GM19452 (cell line): Measurements from ENCODE around the gene NSFL1C.

Source experiments
- ATAC-seq: cut with Tn5 transposase; IDR thresholded peaks from one replicate; pipeline ENCODE4 v1.9.1; 2021; ENCODE audit not compliant: unreplicated experiment

Gene NSFL1C

DNA sequence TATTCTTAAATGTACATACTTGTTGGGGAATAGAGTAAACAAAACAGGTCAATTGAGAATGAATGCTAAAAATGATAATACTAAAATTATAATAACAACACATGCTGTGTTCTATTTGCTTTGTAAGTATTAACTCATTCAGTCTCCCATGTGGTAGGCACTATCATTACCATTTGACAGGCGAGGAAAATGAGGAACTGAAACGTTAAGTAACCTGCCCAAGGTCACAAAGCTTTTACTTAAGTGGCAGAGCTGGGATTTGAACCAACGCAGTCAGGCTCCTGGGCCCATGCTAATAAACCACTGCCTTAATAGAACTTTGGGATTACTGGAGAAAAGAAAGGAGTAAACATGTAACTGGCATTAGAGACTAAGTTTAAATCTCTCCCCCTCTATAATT is 3.8 kb downstream of the NSFL1C start:
- no peak for ATAC-seq

DNA sequence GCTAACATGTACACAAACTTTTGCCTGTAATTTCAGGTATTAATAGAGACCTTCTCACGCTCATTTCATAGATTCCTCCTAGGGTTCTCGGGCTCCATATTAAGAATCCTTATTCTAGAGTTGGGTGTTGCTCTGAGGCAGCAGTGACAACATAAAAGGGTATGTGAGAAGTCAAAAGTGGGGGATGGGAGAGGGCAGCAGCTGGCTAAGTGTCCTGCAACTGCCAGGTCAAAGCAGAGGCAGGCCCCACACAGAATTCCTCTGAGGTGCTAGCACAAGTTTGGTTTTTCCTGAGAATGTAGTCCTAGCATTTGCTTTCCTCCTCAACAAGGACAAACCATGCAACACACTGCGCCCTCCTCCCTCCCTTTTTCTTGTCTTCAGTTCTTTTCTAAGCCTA is 4.6 kb downstream of the NSFL1C start:
- ATAC-seq = no peak

DNA sequence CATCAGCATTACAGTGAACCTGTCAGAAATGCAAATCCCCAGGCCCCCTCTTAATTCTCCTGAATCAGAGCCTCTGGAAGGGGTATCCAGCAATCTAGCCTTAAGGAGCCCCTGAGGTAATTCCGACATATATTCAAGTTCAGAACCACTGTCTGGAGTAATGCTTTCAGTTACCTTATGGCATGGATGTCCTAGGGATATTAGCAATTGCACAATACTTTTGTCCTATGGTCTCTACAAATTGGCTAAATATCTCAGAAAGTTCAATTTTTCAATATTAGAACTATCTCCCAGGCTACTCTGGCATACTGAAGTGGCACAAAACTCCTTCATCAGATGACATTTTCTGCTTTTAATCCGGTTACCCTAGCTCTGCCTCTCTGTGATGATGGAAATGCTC is 6.4 kb downstream of the NSFL1C start:
- ATAC-seq = no peak

DNA sequence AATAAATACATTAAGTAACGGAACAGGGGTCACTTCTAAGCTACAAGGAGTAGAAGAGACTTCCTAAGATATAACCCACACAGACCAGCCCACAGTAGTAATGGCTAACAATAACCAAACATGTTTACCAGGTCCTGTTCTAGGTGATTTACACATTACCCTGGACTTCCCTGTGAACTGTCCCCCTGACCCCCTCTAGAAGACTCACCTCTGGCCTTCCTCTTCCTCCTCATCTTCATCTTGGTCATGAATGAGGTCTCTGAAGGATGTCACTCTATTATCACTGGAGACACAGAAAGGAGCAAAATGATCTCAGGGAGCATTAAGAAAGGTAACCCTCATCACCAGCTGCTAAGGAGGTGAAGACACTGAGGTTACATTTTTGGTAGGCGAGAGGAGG is 8.7 kb downstream of the NSFL1C start:
- no peak for ATAC-seq

DNA sequence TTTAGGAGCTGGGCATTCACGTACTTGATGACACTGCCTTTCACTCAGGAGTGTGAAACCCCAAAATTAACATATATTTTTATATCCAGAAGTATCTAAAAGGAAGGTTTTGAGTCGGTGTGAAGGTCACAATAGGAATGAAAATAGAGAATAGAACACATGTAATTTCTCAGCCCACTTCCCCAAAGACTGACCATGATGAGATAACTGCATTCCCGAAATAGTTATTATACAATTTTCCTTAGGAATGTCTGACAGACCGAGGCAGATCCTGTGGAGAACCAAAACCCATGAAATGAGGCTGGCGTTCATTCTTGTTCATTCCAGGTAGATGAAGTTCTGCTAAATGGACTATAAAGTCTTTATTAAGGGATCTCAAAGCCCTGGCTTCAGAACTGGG is 10.3 kb downstream of the NSFL1C start:
- ATAC-seq = no peak

DNA sequence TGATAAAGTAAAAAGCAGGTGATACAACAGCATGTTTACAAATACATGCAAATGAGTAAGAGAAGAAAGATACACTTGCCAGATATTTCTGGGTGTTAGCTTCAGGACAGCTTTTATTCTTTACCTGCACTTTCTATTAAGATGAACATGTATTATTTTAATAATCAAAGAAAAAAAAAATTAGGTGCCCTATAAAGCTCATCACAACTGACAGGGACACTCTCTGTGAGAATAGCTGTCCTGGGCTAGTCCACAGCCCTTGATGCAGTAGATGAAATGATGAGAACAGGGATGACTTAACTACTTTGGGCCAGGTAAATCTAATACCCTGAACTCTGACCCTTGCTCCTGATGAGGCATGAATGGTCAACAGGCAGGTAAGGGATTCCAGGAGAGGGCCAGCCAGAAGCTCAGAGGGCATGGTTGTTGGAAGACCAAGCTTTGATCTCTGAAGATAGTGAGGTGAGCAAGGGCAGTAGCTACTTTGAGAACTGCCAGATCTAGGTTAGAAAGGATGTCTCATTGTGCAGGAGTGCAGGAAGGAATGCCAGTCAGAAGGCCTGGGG is 15.6 kb downstream of the NSFL1C start:
- no peak for ATAC-seq

DNA sequence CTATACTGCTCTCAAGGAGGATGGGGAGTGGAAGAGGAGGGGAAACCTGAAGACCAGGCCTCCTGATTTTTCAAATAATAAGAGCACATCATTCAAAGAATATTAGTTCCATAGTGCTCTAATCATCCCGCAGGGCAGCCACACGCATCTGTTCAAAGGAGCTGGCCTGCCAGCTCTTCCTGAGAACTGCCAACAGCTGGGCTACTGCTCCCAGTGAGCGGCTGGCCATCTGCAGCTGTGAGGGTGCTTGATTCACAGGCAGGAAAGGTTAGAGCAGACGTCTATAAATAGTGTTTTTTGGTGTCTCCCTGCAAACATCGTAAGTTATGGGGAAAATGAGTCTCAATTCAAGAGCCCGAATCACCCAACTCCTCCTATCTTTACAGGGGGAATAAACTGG is 17.3 kb downstream of the NSFL1C start:
- ATAC-seq = no peak

DNA sequence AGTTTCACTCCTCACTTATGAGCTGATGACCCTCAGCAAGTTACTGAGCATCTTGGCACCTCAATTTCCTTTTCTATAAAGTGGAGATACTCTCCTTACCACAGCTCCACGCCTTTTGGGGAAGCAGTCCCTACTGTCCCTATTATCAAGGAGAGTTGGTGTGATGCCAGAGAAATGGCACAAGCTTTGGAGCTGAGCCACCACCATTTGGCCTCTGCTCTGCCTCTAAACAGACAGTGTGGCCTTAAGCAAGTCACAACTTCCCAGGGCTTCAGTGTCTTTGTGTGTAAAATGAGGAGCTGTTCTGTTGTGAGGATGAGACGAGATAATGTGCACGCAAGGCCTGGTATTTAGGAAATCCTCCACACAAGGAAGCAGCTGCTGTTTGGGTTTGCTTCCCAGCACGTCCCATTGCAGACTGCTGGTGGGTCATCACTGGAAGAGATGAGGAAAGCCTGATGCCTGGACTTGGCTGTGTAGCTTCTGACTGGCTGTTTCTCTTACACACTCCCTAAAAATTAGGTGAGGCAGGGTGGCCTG is 18.5 kb downstream of the NSFL1C start:
- ATAC-seq = no peak

DNA sequence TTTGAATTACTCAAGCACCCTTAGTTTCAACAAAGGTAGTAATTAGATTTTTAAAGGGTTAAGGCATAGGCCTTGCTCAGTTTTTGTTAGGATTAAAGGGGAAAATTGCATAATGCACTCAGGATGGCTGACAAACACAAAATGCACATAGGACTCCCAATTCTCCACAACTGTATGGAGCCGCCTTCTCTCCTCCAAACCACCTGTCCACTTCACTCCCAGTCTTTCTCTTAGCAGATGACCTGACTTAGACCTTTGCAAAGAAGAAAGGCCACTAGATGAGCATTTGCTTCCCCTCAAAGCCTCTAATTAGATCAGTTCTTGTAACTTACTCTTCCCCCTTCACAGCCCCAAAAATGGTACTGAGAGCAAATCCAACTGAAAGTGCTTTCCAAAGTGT is 20.1 kb downstream of the NSFL1C start:
- no peak for ATAC-seq

DNA sequence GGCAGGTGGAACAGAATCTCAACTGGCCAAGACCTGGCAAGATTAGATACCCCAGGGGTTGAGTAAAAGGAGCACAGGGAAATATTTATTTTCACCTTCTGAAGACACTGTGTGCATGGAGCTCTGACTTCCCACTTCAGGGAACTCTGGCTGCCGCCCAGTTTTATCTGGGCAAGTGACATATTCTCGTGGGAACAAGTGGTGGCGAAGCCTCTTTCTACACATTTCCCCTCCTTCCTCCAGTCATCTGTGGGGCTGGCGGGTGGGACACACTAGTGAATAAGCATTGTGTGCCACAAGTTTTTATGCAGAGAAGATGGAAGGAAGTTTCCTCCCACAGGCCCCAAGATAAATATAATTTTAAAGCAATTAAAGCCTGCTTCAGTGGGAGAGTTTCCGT is 23.6 kb downstream of the NSFL1C start:
- no peak for ATAC-seq

DNA sequence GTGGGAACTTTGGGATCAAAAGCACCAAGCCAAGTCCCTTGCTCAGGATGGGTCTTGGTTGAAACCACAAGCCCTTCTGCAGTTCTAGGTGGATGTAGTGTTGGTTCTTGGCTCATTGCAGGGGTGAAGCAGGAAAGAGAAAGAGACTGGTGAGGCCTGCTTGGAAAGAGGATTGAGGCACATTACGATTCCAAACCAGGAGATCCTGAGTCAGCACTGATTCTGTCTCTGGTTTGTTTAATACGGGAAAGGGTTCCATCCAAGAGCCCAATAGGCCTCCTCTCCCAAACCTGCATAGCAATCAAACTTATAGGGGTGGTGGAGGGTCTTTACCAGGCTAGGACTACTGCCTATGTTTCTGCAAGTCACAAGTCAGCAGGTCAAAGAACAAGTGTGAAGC is 24.3 kb downstream of the NSFL1C start:
- ATAC-seq = no peak

DNA sequence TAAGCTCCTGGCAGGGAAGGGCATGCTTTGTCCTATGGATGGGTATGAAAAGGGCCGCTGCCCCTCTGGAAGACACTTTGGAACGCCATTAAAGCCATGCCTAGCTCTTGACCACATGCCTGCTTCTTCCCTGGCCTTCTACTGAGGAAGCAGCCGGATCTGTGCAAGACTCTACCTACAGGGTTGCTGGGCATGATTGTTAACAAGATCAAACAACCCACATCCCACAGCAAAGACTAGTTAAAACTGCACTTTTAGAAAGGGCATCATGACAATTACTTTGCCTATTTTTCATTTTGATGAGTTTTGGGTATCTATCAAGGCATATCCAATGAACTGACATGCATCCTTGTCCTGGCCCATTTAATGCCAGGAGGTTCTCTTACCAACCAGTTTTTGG is 25.5 kb downstream of the NSFL1C start:
- no peak for ATAC-seq

DNA sequence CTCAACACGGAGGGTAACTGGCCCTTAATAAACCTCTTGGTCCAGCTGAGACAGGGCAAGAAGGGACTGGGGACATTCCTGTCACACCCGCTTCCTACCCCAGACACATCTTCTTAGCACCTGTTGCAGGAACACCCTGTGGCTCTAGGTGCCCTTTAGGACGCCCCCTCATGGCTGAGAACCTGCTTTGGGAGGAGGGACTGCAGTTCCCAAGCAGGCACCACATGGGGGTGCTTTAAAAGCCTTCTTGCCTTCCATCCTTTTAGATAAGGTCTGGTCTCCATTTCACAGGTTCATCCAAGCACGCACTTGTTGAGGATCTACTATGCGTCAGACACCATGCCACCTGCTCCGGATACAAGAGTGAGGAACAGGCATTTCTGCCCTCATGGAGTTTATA is 26.6 kb downstream of the NSFL1C start:
- ATAC-seq = no peak

DNA sequence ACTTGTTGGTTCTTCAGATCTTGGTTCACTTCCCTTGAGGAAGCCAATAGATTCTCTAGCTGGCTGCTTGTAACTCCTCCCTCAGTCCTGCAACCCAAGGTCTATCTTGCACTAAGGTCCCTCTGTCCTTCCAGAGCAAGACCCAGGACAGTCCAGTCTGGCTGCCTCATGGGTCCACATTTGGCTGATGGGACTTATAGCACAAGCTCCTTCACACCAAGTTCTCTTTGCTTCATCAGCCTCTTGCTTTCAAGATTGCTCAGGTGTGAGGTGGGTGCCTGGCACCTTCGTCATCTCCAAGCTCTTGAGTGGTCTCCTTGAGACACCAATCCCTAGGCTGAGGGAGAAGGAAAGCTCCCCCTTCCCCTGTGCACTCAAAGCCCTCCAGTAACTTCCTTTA is 28.3 kb downstream of the NSFL1C start:
- no peak for ATAC-seq

DNA sequence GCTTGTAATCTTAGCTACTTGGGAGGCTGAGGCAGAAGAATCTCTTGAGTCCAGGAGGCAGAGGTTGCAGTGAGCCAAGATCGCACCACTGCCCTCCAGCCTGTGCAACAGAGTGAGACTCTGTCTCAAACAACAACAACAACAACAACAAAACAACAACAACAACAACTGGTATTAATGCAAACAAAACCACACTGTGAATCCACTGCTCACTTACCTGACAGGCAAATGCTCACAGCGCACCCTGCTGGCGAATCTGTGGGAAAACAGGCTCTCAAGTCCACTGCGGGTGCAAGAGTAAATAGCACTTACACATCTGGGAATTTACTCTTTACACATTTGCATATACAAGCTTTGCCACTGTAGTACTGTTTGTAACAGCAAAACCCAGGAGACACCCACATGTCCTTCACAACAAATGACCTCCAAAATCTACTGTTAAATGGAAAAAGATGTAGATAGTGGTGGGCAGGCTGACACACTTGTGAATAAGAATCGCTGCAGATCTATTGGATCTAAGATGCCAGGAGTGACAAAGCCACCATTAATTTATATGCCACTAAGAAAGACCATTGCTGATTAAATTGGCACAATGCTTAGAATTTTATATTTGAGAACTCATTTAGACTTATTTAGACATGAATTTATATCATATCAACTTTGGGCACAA is 29.3 kb downstream of the NSFL1C start:
- ATAC-seq = no peak

DNA sequence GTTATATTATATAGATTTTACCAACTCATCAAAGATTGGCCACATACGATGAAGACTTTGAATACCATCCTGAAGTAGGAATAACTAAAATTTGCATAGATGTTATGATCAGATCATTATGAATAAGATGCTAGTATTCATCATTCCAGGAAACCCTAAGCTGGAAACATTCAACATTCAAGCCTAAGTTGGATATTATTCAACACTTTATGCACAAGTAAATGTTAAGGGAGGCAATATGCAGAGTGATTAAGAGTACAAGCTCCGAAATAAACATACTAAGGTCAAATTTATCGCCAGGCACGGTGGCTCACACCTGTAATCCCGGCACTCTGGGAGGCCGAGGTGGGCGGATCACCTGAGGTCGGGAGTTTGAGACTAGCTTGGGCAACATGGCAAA is 30.4 kb downstream of the NSFL1C start:
- no peak for ATAC-seq

DNA sequence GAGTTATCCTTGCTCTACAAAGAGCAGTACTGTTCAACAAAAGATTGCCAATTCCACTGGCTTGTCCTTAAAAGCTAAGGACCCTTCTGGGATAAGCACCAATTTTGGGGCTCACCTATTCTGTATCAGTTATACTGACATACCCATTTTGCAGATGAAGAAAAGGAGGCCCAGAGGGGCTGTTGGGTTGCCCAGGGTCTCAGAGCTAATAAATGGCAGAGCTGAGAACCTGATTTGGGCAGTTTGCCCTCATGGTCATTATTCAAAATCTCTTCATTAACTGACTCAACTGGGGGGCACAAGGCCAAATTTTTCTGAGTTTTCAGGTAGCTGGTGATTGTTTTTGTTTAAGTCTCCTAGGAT is 31.3 kb downstream of the NSFL1C start:
- ATAC-seq = no peak

DNA sequence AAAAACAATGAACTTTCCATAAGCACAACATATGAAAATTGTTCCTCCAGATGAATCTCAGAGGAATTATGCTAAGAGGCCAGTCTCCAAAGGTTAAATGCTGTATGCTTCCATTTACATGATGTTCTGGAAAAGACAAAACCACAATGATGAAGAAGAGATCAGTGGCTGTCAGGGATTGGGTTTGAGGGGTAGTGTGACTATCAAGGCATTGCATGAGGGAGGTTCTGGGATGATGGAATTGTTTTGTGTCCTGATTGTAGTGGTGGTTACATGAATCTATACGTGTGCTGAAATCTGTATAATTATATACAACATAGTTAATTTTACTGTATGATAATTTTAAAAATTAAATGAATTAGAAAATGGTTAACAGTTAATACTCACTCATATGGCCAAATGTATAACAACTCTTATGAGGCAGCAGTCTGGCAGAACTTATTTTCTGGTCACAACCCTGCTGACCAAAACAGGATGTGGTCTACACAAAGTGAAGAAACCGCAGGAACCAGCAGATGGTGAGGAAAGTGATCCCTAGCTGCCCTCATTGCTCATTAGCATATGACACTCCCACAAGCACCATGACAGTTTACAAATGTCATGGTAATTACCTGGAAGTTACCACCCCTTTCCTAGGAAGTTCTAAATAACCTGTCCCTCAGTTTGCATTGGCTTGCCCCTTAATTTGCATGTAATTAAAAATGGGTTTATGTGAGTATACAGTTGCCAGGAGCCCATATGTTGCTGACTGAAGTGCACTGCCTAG is 31.9 kb downstream of the NSFL1C start:
- ATAC-seq = peak; percentile 87

DNA sequence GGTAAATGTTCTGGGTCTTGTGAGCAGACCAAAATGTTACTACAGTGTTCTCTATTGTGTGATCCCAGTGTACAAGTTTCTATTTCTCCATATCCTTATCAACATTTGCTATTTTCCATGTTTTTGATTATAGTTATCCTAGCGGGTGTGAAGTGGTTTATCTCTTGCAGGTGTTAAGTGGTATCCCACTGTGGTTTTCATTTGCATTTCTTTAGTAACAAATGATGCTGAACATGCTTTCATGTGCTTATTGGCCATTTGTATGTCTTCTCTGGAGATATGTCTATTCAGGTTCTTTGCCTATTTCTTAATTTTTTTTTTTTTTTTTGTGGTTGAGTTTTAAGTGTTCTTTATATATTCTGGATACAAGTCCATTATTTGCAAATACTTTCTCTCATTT is 35.5 kb downstream of the NSFL1C start:
- ATAC-seq = no peak

DNA sequence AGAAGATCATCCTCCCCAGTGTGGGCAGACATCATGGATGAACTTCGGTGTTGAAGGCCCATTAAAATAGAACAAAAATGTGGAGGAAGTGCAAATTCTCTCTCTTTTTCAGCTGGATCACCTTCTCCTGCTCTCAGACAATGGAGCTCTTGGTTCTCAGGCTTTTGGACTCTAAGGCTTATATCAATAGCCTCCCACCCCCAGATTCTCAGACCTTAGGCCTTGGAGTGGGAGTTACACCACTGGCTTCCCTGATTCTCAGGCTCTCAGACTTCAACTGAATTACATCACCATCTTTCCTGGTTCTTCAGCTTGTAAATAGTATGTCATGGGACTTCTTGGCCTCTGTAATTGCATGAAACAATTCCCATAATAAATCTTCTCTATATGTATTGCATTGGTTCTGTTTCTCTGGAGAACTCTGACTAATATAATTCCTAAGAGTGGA is 36.6 kb downstream of the NSFL1C start:
- ATAC-seq = no peak

DNA sequence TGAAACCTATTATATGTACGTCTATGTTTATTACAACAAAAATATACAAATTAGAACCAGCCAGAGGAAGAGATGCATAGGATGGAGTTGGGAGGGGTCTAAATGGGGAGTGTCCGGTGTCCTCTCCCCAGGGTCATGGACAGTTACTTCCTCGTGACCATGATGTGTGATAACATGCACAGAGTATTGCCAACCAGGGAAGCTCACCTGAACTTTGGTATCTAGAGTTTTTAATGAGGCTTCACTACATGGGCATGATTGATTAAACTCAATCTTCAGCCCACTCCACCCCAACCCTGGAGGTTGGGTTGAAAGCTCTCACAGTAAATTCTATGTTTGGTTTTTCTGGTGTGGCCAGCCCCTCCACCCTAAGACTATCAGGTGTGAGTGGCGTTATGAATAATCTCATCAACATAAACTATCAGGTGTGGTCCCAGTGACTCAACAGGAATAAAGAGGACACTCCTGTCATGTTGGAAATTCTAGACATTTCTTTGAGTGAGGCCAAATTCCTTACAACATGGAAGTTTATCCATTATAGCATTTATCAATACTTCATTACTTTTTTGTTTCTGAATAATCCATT is 37.4 kb downstream of the NSFL1C start:
- ATAC-seq = no peak
